HepG2 (cell line): Measurements from ENCODE around the gene GCC1. TPM values are rescaled to one million over a fixed set of nuclear protein-coding genes. Genes with fewer than 3 reads are reported as not detected.

ENCODE experiments used
- ATAC-seq: fragments of 200-7000 bp; cut with Tn5 transposase; 3 replicates; pipeline ENCODE4 v1.9.1; 2020; ENCODE audit warnings: mild to moderate bottlenecking, moderate library complexity
- BruUV-seq: library from RNA; stranded (reverse); fragments of 400-500 nt; replicated peaks from 2 replicates; lab custom pipeline; 2021; lab: Mats Ljungman, UMichigan
- CTCF ChIA-PET: fragments of 300-600 bp; formaldehyde crosslinking; extraction: SDS; loops from one replicate; lab custom pipeline; 2021; ENCODE audit warnings: low total read pairs, inconsistent platforms, low intra/inter-chr PET ratio; lab: Yijun Ruan, JAX
- POLR2A ChIA-PET: fragments of 350-600 bp; sonication (Branson Sonifier 250); formaldehyde crosslinking; loops from one replicate; lab custom pipeline; 2020; ENCODE audit warnings: antibody characterized with exemption, inconsistent platforms; lab: Yijun Ruan, JAX
- DNase-seq: peaks from one replicate; pipeline ENCODE4 v3.0.0-alpha.2; 2015; ENCODE audit warnings: low spot score
- FAIRE-seq: peaks from 3 replicates; lab custom pipeline; 2011; peaks lifted over from hg19 to GRCh38; lab: Jason Lieb, UNC
- H2AFZ ChIP-seq: one replicate; pipeline ENCODE4 v1.6.1; 2011; ENCODE audit warnings: low read length, inconsistent platforms
- H3K27ac ChIP-seq: fragments of 300-600 bp; 3 replicates; pipeline ENCODE4 v1.8.0; 2011; ENCODE audit warnings: mixed run types, mild to moderate bottlenecking, mixed read lengths, low read length, inconsistent platforms; ENCODE audit not compliant: insufficient read depth; ENCODE audit errors: extremely low read length
- H3K27me3 ChIP-seq, 2 experiments: fragments of 200-600 bp in 1 of 2; 2 replicates in 1 of 2; 3 replicates in 1 of 2; pipeline versions ENCODE4 v1.6.0 to v1.8.0; 2011; ENCODE audit warnings: low read length in 2 of 2, mild to moderate bottlenecking in 2 of 2, moderate library complexity in 2 of 2, inconsistent platforms in 1 of 2; ENCODE audit not compliant: insufficient read depth in 2 of 2, control insufficient read depth in 1 of 2
- H3K36me3 ChIP-seq, 2 experiments: fragments of 200-600 bp in 1 of 2; replicated peaks in 1 of 2; 2 replicates in 1 of 2; 3 replicates in 1 of 2; pipeline versions ENCODE4 v1.5.1 to v1.8.0; 2011; ENCODE audit warnings: low read length in 2 of 2, inconsistent platforms in 1 of 2; ENCODE audit not compliant: insufficient read depth in 2 of 2, control insufficient read depth in 1 of 2
- H3K4me1 ChIP-seq: 2 replicates; pipeline ENCODE4 v1.5.1; 2012; ENCODE audit warnings: low read length, inconsistent platforms; ENCODE audit not compliant: insufficient read depth
- H3K4me2 ChIP-seq: 2 replicates; pipeline ENCODE4 v1.6.0; 2011; ENCODE audit warnings: low read depth, low read length, inconsistent platforms
- H3K4me3 ChIP-seq, 3 experiments: fragments of 200-600 bp in 1 of 3; sonication (generic), shearing (Covaris generic) in 1 of 3; replicated peaks in 1 of 3; 2 replicates each; pipeline ENCODE4 v1.5.1; 2011 to 2016; ENCODE audit warnings: low read length in 3 of 3, inconsistent platforms in 2 of 3, low read depth in 2 of 3, mild to moderate bottlenecking in 2 of 3, control low read depth in 1 of 3, mixed read lengths in 1 of 3; ENCODE audit not compliant: insufficient read depth in 1 of 3
- H3K79me2 ChIP-seq: one replicate; pipeline ENCODE4 v1.6.1; 2011; ENCODE audit warnings: low read length, inconsistent platforms; ENCODE audit not compliant: insufficient read depth
- H3K9ac ChIP-seq: 2 replicates; pipeline ENCODE4 v1.6.0; 2011; ENCODE audit warnings: mild to moderate bottlenecking, low read depth, low read length, inconsistent platforms; ENCODE audit not compliant: insufficient read depth
- H3K9me3 ChIP-seq: 2 replicates; pipeline ENCODE4 v1.5.1; 2012; ENCODE audit warnings: mild to moderate bottlenecking, low read length
- H4K20me1 ChIP-seq: 2 replicates; pipeline ENCODE4 v1.6.0; 2011; ENCODE audit warnings: inconsistent platforms, mild to moderate bottlenecking, low read length, moderate library complexity; ENCODE audit not compliant: insufficient read depth
- CBFB ChIP-seq: sonication (generic); formaldehyde crosslinking; IDR thresholded peaks from 2 replicates; pipeline ENCODE4 v1.4.0; 2020; ENCODE audit warnings: missing genetic modification reagents
- FIP1L1 ChIP-seq: fragments of 200-400 bp; formaldehyde crosslinking; IDR thresholded peaks from 2 replicates; pipeline ENCODE4 v1.6.1; 2018; ENCODE audit warnings: low read depth, mild to moderate bottlenecking, low read length, moderate library complexity, borderline replicate concordance; ENCODE audit not compliant: insufficient read depth
- MAFF ChIP-seq: IDR thresholded peaks from 2 replicates; pipeline ENCODE4 v1.6.1; 2011; ENCODE audit warnings: low read depth, low read length, improper control_type of control experiment
- PRDM15 ChIP-seq: sonication (generic); formaldehyde crosslinking; IDR thresholded peaks from 2 replicates; pipeline ENCODE4 v1.4.0; 2020; ENCODE audit warnings: missing genetic modification reagents
- REPIN1 ChIP-seq: sonication (generic); formaldehyde crosslinking; IDR thresholded peaks from 2 replicates; pipeline ENCODE4 v1.8.0; 2022; ENCODE audit warnings: missing genetic modification reagents, low read depth, mild to moderate bottlenecking, borderline replicate concordance
- ZNF563 ChIP-seq: sonication (generic); formaldehyde crosslinking; IDR thresholded peaks from 2 replicates; pipeline ENCODE4 v1.8.0; 2022; ENCODE audit warnings: mild to moderate bottlenecking, moderate library complexity, missing genetic modification reagents
- ZNF747 ChIP-seq: sonication (generic); formaldehyde crosslinking; IDR thresholded peaks from 2 replicates; pipeline ENCODE4 v1.8.1; 2023; ENCODE audit warnings: missing genetic modification reagents, mild to moderate bottlenecking, borderline replicate concordance
- WGBS: methylation state at CpG from one replicate; pipeline ENCODE4 v1.1.6; 2017; ENCODE audit warnings: low lambda C conversion rate; 5-methylcytosine and 5-hydroxymethylcytosine counted together
- in situ Hi-C: cut with HindIII; loops from 2 replicates; pipeline ENCODE4 v1.10.0; 2017; ENCODE audit warnings: low pct_unique_long_range_greater_than_20kb; ENCODE audit not compliant: extremely low pct_ligation_motif_present
- intact Hi-C: fragments of 100-400 bp; cut with micrococcal nuclease; formaldehyde crosslinking; loops from one replicate; pipeline ENCODE4 v1.10.0; 2022; ENCODE audit not compliant: unreplicated experiment
- polyA plus RNA-seq, 8 experiments: library from polyadenylated mRNA; depleted of rRNA in 3 of 8; stranded (reverse) in 7 of 8; unstranded in 1 of 8; fragments of >200 nt; fragmentation: Illumina TruSeq in 4 of 8; extraction: Trizol in 4 of 8; gene quantifications; 2 replicates each; pipeline versions ENCODE4 v1.2.1 to v1.2.3, GENCODE V29; 2011 to 2016; ENCODE audit warnings: low read depth in 4 of 8, missing spikeins in 1 of 8, mixed read lengths in 1 of 8; ENCODE audit not compliant: insufficient read depth in 1 of 8
- total RNA-seq, 5 experiments: library from RNA; depleted of rRNA; stranded (reverse); fragments of >200 nt; fragmentation: Illumina TruSeq; extraction: Trizol; gene quantifications; 2 replicates each; pipeline ENCODE4 v1.2.3, GENCODE V29; 2016; ENCODE audit warnings: low read depth in 1 of 5

The GCC1 gene
- total and polyA plus RNA-seq, 2 of the 13 experiments (the other 11 are each of a cell fraction or from before 2014, with no cell fraction given), result 2.5 to 15.3 TPM

- TF ChIP-seq REPIN1 (CRISPR knock-in tag), result no peak
- TF ChIP-seq MAFF, result no peak
- no peak for TF ChIP-seq CBFB
- TF ChIP-seq FIP1L1, result no peak
- no peak for TF ChIP-seq ZNF563 (CRISPR knock-in tag)
- TF ChIP-seq ZNF747 (CRISPR knock-in tag), result no peak
- no peak for TF ChIP-seq PRDM15
- H4K20me1 ChIP-seq, result no peaks in the 10 kb centered on the region; the same call in 1 of the 2 replicates
- peaks cover 0 to 4% of the 10 kb centered on the region in 2 experiments; a peak in 3 of 5 replicates for H3K36me3 ChIP-seq
- H3K4me2 ChIP-seq, result peak overlapping the region; percentile 59; the same call in 1 of the 2 replicates
- peaks cover 13% of the 10 kb centered on the region for H3K79me2 ChIP-seq
- peaks cover 54% of the 10 kb centered on the region for H3K4me1 ChIP-seq
- FAIRE-seq, result no peak
- H3K9ac ChIP-seq, result no peak overlapping the region
- no TSS peak for BruUV-seq
- ATAC-seq, result no peak
- WGBS, result 100% methylated on average over 1 of the region's 1 CpG
- no peaks in the 10 kb centered on the region for H3K9me3 ChIP-seq
- peak overlapping the region; percentile 53 for H3K27ac ChIP-seq
- ChIA-PET POLR2A (no interaction called here), CTCF (no interaction called here)
- in situ Hi-C loops (no loop called here), intact Hi-C loops (loop anchor here (10.0 kb wide), 2 partner anchors 73 to 187 kb away; partner anchors contain the start of genes SND1 and ZNF800)
- peak overlapping the region in 1 of 3 experiments; percentile 21; a peak in 2 of 6 replicates for H3K4me3 ChIP-seq
- no peaks in the 10 kb centered on the region; a peak in 1 of 5 replicates for H3K27me3 ChIP-seq
- DNase-seq, result no peak
- no peak overlapping the region for H2AFZ ChIP-seq
Observed at GRCh38 chr7:127581716-127582115, 3.7 kb downstream of the GCC1 start.
